NCI-H1417 treated with DMSO at 0.1 percent for 48 hours (cell line): ENCODE results near the gene CYTH1.

ENCODE experiments used
- DNase-seq: peaks from one replicate; lab custom pipeline; 2025; lab: John Stamatoyannopoulos, UW

The CYTH1 gene

DNA sequence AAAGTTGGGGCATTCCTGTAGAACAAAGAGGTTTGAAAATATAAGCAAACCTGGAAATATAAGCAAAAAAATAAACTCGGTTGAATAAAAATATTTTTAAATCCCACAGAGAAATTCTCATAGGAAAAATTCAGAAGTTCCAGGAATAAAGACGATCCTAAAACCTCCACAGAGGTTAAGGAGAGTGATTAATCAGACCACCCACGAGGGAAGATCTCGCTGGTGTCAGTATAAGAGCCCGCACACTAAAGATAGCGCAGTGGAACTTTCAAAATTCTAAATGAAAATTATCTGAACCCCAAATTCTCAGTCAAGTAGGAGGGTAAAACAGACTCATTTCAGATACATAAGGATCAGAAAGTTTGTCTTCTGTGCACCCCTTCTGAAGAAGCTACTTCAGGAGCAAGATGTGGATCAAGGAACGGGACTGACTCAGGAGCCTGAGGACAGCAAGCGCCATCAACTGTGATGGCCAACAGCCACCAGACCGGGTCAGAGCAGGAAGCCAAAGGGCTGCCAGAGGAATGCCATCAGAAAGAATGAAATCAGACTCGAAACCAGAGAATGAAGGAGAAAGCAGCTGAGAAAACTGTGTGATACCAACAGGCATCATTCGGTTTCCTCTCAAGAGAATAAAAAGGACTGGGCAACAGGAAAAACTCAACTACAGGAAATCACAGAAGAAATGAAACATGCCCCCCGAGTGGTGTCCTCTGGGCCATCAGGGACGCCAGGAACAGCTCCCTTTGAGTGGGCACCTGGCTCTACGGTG lies 66.9 kb downstream of the CYTH1 start:
- DNase-seq: no peak

DNA sequence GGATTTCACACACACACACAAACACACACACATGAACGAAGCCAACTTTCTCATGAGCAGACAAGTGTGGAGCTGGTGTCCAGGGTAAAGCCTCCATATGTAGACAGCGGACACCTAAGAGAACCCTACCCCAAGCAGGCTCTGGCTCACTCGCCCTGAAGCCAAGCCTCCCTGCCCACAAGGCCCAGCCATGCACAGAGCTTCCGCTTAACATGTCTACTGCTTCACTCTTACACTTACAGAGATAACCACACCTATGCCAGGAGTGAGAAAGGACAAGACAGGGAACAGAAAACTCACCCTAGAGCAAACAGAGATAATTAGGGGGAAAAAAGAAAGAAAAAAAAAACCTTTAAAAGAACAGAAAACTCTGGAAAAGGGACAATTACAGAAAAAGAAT lies 67.5 kb downstream of the CYTH1 start:
- DNase-seq: no peak

DNA sequence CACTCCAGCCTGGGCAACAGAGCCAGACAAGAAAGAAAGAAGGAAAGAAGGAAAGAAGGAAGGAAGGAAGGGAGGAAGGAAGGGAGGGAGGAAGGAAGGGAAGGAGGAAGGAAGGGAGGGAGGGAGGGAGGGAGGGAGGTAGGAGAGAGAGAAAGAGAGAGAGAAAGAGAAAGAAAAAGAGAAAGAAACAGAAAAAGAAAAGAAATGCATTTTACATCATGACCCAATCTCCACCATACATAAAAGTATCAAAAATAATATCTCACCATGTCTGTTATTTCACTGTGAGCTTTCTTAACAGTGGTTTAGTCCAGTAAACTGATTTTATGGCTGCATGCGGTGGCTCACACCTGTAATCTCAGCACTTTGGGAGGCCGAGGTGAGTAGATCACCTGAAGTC lies 70.0 kb downstream of the CYTH1 start:
- no peak for DNase-seq

DNA sequence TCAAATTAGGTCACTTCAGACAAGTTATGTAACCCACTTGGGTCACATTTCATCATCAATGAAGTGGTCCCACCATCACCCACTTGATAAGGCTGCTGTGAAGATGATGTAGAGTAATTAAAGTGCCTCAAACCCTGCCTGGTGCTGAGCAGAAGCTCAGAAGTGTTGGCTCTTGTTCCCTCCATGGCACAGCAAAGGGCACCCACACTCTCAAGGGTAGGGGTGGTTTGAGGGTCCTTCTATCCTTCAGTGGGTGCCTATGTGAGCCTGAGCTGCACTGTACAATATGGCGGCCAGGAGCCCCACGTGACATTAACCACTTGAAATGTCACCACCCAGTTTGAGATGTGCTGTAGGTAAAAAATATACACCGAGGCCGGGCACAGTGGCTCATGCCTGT lies 71.5 kb downstream of the CYTH1 start:
- no peak for DNase-seq

DNA sequence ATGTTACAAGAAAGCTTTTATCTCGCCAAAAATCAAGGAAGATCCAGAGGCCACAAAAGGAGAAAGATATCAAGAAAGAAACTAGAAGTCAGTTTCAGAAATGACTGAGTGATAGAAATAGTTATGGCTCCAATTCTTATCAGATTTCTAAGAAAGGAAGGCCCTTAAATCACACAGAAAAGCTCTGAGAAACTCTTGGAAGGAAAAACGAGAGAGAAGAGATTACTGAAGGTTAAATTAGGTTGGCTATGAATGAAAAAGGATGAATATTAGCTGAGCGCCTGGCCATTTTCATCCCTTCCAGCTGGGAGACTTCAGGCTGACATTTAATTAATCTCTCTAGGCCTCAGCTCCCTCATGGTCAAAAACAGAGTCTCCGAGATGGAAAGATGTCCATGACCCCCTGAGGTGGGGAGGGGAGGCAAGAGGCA lies 72.3 kb downstream of the CYTH1 start:
- no peak for DNase-seq

DNA sequence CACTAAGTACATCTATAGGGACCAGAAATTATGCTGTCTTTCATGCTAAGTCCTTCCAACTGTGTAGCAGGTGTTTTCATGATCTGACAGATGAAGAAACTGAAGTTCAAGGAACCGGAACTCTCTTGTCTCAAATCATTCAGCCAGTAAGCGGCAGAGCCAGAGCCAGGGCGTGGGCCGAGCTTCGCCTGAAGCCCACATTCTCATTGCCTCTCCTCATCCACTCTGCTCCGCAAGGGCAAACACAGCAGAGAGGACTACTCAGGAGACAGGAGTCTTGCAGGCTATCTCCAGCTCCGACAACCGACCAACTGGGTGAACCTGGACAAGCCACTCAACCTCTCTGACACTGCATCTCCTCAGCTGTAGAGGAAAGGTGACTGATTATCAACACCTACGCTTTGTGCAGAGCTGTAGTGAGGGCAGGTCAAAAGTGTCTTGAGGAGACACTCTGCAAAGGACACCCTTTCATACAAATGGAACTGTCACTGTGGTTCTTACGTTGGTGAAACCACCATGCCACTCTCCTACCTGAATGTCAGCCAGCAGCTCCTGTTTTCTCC lies 72.9 kb downstream of the CYTH1 start:
- no peak for DNase-seq

DNA sequence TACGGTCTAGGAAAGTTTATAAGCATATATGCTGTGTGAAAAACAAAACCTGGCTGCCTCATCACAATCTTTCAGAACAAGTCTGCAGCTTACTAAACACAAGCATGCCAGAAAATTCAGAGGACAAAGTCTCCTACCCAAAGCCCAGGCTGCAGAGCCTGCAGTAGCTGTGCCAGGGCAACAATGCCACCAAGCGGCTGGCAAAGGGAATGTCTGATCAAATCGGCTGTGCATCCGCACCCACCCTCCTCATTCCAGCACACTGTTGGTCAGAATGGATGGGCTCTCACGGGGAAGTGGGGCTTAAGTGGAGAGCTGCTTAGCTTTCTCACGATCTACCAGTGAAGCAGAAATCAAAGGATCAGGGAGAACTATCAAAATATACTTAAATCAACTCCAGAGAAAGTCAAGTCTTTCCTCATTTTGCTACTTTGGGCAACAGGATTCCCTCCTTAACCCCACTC lies 73.5 kb downstream of the CYTH1 start:
- no peak for DNase-seq

DNA sequence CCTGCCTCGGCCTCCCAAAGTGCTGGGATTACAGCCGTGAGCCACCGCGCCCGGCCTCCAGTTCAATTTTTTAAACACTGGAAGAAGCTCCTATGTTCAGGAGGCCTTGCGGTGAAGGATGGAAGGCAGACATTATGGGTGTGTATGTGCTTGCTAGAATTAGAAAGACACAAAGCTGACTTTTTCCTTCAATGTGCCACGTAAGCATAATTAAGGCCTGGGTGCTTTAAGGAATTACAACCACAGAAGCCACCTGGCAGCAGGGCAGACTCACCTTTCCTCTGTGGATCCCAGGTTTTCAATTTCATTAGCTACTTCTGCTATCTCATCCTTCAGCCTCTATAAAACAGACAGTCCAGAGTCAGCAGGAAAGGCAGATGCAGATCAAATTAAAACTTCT lies 74.2 kb downstream of the CYTH1 start:
- DNase-seq: no peak

DNA sequence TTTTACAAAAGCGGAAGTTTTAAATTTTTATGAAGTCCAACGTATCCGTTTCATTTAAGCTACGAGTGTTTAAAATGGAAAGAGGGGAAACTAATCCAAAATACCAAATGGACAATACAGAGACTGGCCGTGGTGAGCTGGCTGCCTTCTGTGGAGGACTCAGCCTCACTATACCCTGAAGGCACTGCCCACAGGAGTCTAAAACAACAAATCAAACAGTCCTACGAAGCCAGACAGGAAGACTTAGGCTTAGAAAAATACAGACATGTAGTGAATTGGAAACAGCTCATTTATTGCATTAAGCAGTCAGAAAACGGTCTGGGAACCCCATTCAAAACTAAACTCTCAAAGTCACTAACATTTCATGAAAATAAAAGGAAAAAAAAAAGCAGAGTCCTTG lies 75.1 kb downstream of the CYTH1 start:
- no peak for DNase-seq

DNA sequence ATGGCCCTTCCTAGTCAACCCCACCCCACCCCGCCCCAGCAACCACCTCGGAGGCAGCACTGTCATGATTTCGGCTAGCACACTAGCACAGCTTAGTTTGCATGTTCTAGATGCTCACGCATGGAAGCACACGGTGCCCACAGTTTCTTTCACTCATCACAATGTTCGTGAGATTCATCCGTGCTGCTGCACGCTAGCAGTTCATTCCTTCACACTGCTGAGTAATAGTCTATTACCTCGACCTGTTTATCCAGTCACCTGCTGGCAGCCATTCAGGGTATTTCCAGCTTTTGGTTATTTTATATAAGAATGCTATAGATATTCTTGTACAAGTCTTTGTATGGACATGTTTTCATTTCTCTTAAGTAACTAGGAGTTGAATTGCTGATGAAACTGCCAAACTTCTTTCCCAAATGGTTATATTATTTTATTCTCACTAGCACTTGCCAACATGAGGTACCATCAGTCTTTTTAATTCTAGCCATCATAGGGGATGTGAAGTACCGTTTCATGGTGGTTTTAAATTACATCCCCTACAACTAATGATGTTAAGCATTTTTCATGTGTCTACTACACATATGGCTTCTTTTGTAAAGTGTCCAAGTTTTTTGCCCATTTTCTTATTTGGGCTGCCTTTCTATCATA lies 75.7 kb downstream of the CYTH1 start:
- DNase-seq: no peak

DNA sequence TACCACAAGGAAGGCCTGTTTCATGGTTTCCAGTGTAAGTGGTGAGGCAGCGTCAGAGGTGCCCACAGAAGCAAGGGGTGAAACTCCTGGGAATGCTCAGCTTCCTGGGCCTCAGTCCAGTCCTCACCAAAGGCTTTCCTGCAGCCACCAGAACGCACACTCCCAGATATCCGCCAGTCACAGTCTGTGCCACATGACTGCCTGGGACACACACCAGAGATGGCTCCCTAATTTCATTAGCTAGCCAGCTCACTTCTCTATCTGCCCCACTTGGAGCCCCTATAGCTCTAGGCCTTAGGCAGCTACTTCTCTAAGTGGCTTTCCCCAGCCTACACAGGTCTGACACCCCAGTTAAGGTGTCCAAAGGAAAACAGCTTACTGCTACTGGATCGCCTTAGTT lies 77.0 kb downstream of the CYTH1 start:
- DNase-seq: no peak

DNA sequence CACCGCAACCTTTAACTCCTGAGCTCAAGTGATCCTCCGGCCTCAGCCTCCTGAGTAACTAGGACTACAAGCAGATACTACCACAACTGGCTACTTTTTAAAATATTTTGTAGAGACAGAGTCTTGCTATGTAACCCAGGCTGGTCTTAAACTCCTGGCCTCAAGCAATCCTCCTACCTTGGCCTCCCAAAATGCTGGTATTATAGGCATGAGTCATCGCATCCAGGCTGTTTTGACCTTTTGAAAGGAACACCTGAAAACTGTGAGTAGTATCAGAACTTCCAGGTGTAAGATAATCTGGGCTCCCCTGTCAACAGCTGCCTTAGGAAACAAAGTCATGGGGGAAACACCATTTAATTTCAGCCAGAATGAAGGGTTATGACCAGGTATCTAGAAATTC lies 77.5 kb downstream of the CYTH1 start:
- no peak for DNase-seq

DNA sequence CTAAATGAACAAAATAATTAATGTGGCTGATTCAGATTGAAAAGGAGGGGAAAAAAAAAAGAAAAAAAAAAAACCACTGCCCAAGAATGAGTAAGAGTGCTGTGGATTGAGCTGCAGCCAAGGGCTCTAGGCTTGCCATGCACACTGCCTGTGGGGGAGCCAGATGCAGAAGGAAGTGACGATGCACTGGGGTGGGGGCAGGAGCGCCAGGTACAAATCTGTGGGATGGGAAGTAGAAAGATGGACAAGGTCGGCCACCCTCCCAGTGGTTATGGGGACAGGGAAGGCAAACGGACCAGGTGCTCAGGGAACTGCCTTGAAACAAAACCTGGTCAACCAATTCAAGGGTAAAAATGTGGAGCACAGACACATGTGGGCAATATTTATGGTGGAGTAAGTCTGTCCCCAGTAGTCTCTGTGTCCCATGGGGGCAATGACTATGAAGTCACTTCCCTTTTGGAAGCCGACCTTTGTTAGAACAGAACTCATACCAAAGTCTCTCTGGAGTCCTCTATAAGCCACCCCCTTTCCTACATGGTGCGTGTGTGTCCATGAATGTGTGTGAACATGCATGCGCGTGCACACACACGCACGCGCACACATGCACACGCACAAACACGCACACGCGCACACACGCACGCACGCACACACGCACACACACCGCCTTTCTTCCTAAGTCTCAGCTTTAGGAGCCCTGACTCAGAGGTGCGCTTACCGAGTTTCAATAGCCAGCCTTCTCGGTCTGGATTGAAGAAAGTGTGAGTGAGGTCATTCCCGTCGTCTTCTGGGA lies 84.3 kb downstream of the CYTH1 start:
- no peak for DNase-seq

DNA sequence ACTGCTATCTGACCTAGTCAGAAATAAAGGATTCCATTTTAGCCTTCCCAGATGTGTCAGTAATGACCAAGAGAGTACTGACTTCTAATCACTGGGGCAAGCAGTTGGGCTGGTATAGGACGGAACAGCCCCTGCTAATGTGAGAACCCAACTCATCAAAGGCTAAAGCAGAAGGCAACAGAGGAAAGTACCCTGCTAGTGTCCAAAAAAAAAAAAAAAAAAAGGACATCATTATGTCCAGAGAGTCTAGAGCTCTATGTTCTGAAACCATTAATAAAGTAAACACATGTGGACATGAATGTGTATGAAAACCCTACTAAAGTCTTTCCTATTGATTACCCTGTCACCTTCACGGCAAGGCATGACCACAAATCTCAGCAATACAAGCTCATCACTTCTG lies 85.0 kb downstream of the CYTH1 start:
- no peak for DNase-seq

DNA sequence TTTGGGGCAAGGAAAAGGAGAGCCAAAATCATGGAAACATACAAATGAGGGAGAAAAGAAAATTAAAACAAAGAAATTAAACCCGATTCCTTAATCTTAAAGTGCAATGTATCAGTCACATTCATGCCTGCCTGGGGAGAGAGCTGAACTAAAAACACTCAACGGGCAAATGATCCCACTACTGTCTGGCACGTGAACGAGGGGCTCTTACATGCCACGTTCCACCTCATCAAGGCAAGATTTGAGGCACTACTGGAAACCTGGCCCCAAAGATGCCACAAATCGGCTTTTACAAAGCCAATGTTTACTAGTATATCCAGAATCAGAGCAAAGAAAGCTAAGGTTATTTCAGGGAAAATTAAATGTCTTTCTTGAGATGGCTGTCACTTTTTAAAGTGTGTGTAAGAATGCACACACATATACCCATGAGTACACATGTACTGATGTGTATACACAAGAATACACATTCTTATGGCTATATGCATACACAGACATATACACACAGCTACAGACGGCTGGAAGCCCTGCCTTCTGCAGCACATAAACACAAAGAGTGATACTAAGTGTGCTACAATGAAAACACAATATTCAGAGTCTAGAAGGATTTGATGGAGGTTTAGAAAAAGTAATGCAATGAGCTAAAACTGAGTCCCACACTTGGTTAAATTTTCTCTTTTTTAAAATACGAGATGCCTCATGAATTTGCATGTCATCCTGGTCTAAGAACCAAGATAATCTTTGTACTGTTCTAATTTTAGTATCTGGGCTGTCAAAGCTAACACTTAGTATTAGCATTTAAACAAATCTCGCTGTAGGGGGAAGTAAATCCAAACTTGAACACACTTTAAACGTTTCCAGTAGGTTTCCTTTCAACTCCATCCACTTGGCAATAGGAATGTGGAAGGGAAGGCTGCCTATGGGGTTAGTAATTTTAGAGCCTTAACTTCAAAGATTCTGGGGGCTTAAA lies 85.8 kb downstream of the CYTH1 start:
- DNase-seq: no peak

DNA sequence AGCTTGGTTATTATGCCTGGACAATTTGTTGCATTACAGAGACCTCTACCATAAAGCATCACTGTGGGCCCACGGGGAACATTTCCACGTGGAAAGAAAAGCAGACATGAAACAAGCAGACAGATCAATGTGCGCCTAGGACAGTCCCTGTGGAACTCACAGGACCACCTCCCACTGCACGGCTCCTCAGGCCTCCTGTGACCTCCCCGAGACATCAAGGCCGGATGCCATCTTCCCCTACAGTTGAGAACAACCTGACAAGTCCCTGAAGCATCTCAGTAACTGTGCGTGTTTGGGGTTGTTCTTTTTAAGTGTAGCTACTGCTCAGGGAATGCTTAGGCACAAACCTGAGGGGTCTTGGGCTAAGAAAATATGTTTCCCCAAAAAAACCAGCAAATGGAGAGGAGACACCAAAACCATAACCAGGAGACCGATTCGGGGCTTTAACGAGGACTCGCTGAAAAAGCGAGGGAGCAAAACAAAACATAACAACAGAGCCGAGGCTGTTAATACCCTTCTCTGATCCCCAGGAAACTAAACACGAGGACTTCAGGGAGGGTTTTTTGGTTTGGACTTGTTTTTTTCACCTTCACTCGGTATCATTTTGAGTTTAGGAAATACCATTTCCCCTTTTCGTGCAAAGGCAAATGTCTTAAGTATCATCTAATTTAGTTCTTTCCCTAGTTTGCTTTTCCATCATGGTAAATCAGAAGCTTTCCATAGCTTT lies 87.1 kb downstream of the CYTH1 start:
- DNase-seq: no peak

DNA sequence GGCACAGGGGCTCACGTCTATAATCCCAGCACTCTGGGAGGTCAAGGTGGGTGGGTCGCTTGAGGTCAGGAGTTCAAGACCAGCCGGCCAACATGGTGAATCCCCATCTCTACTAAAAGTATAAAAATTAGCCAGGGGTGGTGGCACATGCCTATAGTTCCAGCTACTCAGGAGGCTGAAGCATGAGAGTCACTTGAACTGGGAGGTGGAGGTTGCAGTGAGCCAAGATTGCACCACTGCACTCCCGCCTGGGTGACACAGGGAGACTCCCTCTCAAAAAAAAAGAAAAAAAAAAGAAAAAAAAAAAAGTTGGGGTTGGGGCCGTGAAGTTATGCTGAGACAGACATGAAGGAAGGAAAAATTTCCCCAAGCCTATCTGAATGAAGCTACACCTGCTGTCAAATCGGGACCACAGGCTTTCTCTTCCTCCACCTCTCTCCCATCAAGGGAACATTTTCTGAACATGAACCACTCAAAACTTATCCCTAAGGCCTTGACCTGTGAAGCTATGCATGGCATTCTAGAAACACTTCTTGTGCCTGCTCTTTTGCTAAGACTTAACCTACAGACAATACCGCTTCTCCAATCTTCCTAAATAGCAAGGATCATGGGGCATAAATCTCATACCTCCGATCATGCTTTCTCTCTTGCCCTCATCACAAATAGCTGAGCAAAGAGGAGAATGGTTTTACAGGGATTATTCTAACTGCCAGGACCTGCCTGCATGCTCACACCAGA lies 88.6 kb downstream of the CYTH1 start:
- DNase-seq: no peak

DNA sequence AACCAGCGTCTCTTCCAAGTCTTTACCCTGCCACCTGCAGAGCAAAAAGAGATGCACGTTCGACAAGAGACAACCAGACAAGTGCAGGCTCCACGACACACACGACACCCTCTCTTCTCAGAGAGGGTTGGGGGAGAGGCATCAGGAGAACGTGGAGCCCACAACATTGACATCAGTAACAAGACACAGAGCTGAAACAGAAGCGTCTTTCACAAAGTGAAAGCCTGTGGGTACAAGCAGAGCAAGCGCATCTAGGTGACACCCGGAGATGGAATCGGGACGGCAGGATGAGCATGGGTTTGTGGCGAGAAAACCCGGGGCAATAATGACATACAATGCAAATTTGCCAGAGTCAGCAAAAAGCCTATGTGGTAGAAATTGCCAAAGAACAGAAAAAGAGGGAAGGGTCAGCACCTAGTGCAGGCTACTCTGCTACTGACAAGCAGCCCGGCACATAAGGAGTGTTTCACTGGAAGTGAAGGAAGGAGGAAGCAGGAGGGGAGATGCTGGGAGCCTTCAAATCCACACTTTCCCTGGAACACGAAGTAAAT lies 89.5 kb downstream of the CYTH1 start:
- no peak for DNase-seq

DNA sequence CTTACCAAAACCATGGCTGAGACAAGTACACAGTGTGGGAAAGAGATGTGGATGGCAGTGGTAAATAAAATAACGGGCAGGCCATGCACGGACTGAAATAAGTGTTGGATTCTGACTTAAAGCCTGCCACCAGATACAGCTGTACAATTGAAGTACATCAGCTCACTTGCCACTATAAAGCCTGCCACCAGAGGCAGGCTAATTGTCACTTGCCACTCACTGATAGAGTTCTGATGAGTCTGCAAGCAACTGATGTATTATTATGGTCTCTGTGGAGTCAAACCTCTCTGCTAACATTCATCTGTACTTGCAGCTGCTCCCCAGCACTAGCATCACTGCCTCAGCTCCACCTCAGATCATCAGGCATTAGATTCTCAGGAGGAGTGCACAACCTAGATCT lies 93.0 kb downstream of the CYTH1 start:
- DNase-seq: no peak

DNA sequence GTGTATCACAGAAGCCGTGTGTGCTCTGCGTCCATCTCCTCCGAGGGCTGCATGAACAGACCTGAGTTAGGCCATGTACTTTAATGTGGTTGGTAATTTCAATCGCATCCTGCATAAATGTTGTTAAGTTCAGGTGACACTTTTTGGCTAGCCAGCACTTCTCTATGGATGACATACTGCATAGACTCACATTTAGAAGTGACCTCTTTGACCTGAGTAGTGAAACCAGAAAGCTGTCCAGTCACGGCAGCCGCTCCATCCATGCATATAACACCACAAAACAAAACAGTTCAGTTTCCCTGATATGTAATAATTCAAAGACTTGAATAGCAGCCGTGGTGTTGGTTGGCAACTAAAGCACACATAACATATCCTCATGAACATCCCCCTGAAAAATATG lies 94.1 kb downstream of the CYTH1 start:
- no peak for DNase-seq
